H1 (cell line): ENCODE measurements around the gene FKBP1A. TPM values are rescaled to one million over a fixed set of nuclear protein-coding genes. Genes with fewer than 3 reads are reported as not detected.

Experiments used
- CTCF ChIA-PET: fragments of 300-600 bp; sonication (Branson Sonifier 250); formaldehyde crosslinking; loops from one replicate; lab custom pipeline; 2021; ENCODE audit not compliant: partially characterized antibody; lab: Charles Lee
- POLR2A ChIA-PET: fragments of 300-600 bp; sonication (Branson Sonifier 250); formaldehyde crosslinking; loops from one replicate; lab custom pipeline; 2021; ENCODE audit warnings: inconsistent platforms; ENCODE audit not compliant: partially characterized antibody; lab: Charles Lee
- DNase-seq, 2 experiments: peaks; one replicate each; pipeline versions ENCODE4 v3.0.0 to v3.0.0-alpha.2; 2010 to 2022; ENCODE audit warnings: low spot score in 2 of 2, low read depth in 1 of 2, mixed read lengths in 1 of 2
- FAIRE-seq: peaks from 2 replicates; lab custom pipeline; 2011; peaks lifted over from hg19 to GRCh38; lab: Jason Lieb, UNC
- H2AFZ ChIP-seq: 2 replicates; pipeline ENCODE4 v1.8.1; 2012; ENCODE audit warnings: low read length, inconsistent platforms
- H2AK5ac ChIP-seq: 2 replicates; pipeline ENCODE4 v1.6.1; 2013; ENCODE audit warnings: low read depth, low read length
- H2BK120ac ChIP-seq: replicated peaks from 2 replicates; pipeline ENCODE3; 2013; ENCODE audit warnings: low read depth, low read length, inconsistent platforms
- H2BK12ac ChIP-seq: 2 replicates; pipeline ENCODE4 v1.6.1; 2013; ENCODE audit warnings: low read depth, low read length
- H2BK15ac ChIP-seq: 2 replicates; pipeline ENCODE4 v1.6.1; 2013; ENCODE audit warnings: low read length
- H2BK20ac ChIP-seq: 2 replicates; pipeline ENCODE4 v1.6.1; 2013; ENCODE audit warnings: low read length
- H2BK5ac ChIP-seq: 2 replicates; pipeline ENCODE4 v1.6.1; 2013; ENCODE audit warnings: low read depth, low read length
- H3K14ac ChIP-seq: 2 replicates; pipeline ENCODE4 v1.6.1; 2013; ENCODE audit warnings: inconsistent platforms; ENCODE audit not compliant: insufficient read length
- H3K18ac ChIP-seq: 2 replicates; pipeline ENCODE4 v1.6.1; 2013; ENCODE audit warnings: low read length; ENCODE audit errors: extremely low read depth
- H3K23ac ChIP-seq: 2 replicates; pipeline ENCODE4 v1.6.1; 2013; ENCODE audit warnings: inconsistent platforms; ENCODE audit not compliant: insufficient read length
- H3K23me2 ChIP-seq: 2 replicates; pipeline ENCODE4 v1.6.1; 2013; ENCODE audit warnings: low read depth, low read length
- H3K27ac ChIP-seq: 2 replicates; pipeline ENCODE4 v1.6.1; 2011; ENCODE audit warnings: low read depth, low read length, inconsistent platforms
- H3K27me3 ChIP-seq, 4 experiments: replicated peaks in 1 of 4; 1 replicate in 1 of 4; 2 replicates in 3 of 4; pipeline versions ENCODE4 v1.6.1 to v1.8.1; 2011 to 2013; ENCODE audit warnings: low read length in 3 of 4, mild to moderate bottlenecking in 3 of 4, inconsistent platforms in 2 of 4, mixed read lengths in 2 of 4, moderate library complexity in 1 of 4; ENCODE audit not compliant: control insufficient read depth in 3 of 4, insufficient read depth in 3 of 4; ENCODE audit errors: extremely low read depth in 1 of 4
- H3K36me3 ChIP-seq, 4 experiments: 2 replicates each; pipeline versions ENCODE4 v1.6.1 to v1.8.1; 2011 to 2013; ENCODE audit warnings: mild to moderate bottlenecking in 4 of 4, low read length in 3 of 4, moderate library complexity in 2 of 4, control low read depth in 1 of 4, inconsistent platforms in 1 of 4; ENCODE audit not compliant: insufficient read depth in 4 of 4, control insufficient read depth in 2 of 4
- H3K4ac ChIP-seq: replicated peaks from 2 replicates; pipeline ENCODE3; 2013; ENCODE audit warnings: low read length, low read depth, mixed read lengths, inconsistent platforms; ENCODE audit not compliant: insufficient read length
- H3K4me1 ChIP-seq, 4 experiments: replicated peaks in 1 of 4; 1 replicate in 1 of 4; 2 replicates in 3 of 4; pipeline versions ENCODE4 v1.6.1 to v1.8.1; 2011 to 2013; ENCODE audit warnings: low read length in 3 of 4, inconsistent platforms in 2 of 4, mixed read lengths in 1 of 4; ENCODE audit not compliant: insufficient read depth in 4 of 4, control insufficient read depth in 3 of 4
- H3K4me2 ChIP-seq, 2 experiments: 2 replicates each; pipeline versions ENCODE4 v1.6.1 to v1.8.1; 2011 to 2013; ENCODE audit warnings: low read depth in 2 of 2, low read length in 2 of 2, control low read depth in 1 of 2, inconsistent platforms in 1 of 2, mild to moderate bottlenecking in 1 of 2; ENCODE audit not compliant: insufficient read depth in 1 of 2
- H3K4me3 ChIP-seq, 4 experiments: fragments of 200-600, 300-600 bp in 1 of 4; sonication (generic), shearing (Covaris generic), sonication (Bioruptor Twin) in 1 of 4; 2 replicates each; pipeline versions ENCODE4 v1.5.1 to v1.8.1; 2011 to 2016; ENCODE audit warnings: low read length in 4 of 4, low read depth in 3 of 4, control low read depth in 2 of 4, inconsistent platforms in 2 of 4, mild to moderate bottlenecking in 2 of 4, mixed read lengths in 1 of 4, moderate library complexity in 1 of 4; ENCODE audit not compliant: insufficient read depth in 2 of 4; ENCODE audit errors: extremely low read depth in 1 of 4
- H3K56ac ChIP-seq: replicated peaks from 2 replicates; pipeline ENCODE3; 2013; ENCODE audit warnings: low read depth, mild to moderate bottlenecking, mixed read lengths, low read length, inconsistent platforms; ENCODE audit not compliant: insufficient read length
- H3K79me1 ChIP-seq: 2 replicates; pipeline ENCODE4 v1.6.1; 2013; ENCODE audit warnings: low read depth, low read length, control low read depth
- H3K79me2 ChIP-seq, 2 experiments: 2 replicates each; pipeline versions ENCODE4 v1.6.1 to v1.8.1; 2012 to 2013; ENCODE audit warnings: low read length in 2 of 2, mild to moderate bottlenecking in 2 of 2, inconsistent platforms in 1 of 2; ENCODE audit not compliant: insufficient read depth in 2 of 2, control insufficient read depth in 1 of 2
- H3K9ac ChIP-seq, 4 experiments: replicated peaks in 1 of 4; 1 replicate in 1 of 4; 2 replicates in 3 of 4; pipeline versions ENCODE4 v1.6.1 to v1.8.1; 2011 to 2013; ENCODE audit warnings: low read depth in 3 of 4, low read length in 3 of 4, control low read depth in 2 of 4, mild to moderate bottlenecking in 2 of 4, moderate library complexity in 2 of 4, inconsistent platforms in 1 of 4; ENCODE audit errors: extremely low read depth in 1 of 4
- H3K9me3 ChIP-seq, 2 experiments: 2 replicates each; pipeline versions ENCODE4 v1.6.1 to v1.8.1; 2012 to 2013; ENCODE audit warnings: mild to moderate bottlenecking in 2 of 2, moderate library complexity in 2 of 2, control low read depth in 1 of 2, inconsistent platforms in 1 of 2, low read depth in 1 of 2, low read length in 1 of 2, mixed read lengths in 1 of 2; ENCODE audit not compliant: insufficient read depth in 2 of 2
- H4K20me1 ChIP-seq, 2 experiments: replicated peaks in 1 of 2; 2 replicates each; pipeline versions ENCODE3 to v1.8.1; 2011 to 2013; ENCODE audit warnings: inconsistent platforms in 2 of 2, low read length in 2 of 2, mild to moderate bottlenecking in 1 of 2; ENCODE audit not compliant: insufficient read depth in 2 of 2, control insufficient read depth in 1 of 2
- H4K5ac ChIP-seq: 2 replicates; pipeline ENCODE4 v1.6.1; 2013; ENCODE audit warnings: low read length, low read depth, mixed read lengths, inconsistent platforms; ENCODE audit not compliant: insufficient read length
- H4K8ac ChIP-seq: 2 replicates; pipeline ENCODE4 v1.8.0; 2013; ENCODE audit warnings: mild to moderate bottlenecking, moderate library complexity, low read length, inconsistent platforms; ENCODE audit not compliant: insufficient read depth; ENCODE audit errors: extremely low read depth
- H4K91ac ChIP-seq: replicated peaks from 2 replicates; pipeline ENCODE3; 2013; ENCODE audit warnings: low read length, mixed read lengths, inconsistent platforms; ENCODE audit not compliant: insufficient read length
- BCL11A ChIP-seq, 2 experiments: IDR thresholded peaks; one replicate each; pipeline ENCODE4 v1.6.1; 2011; ENCODE audit warnings: low read depth in 2 of 2, low read length in 2 of 2, mild to moderate bottlenecking in 2 of 2
- BRCA1 ChIP-seq: IDR thresholded peaks from 2 replicates; pipeline ENCODE4 v1.6.1; 2012; ENCODE audit warnings: low read depth, low read length, improper control_type of control experiment
- EGR1 ChIP-seq: IDR thresholded peaks from 2 replicates; pipeline ENCODE4 v1.6.1; 2011; ENCODE audit warnings: low read depth, low read length, borderline replicate concordance
- EZH2 ChIP-seq: fragments of 200-600 bp; sonication (generic); IDR thresholded peaks from 2 replicates; pipeline ENCODE4 v1.7.1; 2012; ENCODE audit warnings: low read depth, mild to moderate bottlenecking, moderate library complexity, low read length, inconsistent platforms; ENCODE audit not compliant: severe bottlenecking
- HDAC2 ChIP-seq, 2 experiments: fragments of 300-600 bp in 1 of 2; sonication (generic) in 1 of 2; IDR thresholded peaks; 2 replicates each; pipeline ENCODE4 v1.6.1; 2011 to 2012; ENCODE audit warnings: low read depth in 2 of 2, low read length in 2 of 2, mild to moderate bottlenecking in 2 of 2, moderate library complexity in 2 of 2, borderline replicate concordance in 1 of 2, inconsistent platforms in 1 of 2
- MAFK ChIP-seq: IDR thresholded peaks from 2 replicates; pipeline ENCODE4 v1.6.1; 2012; ENCODE audit warnings: low read depth, mild to moderate bottlenecking, improper control_type of control experiment, low read length
- RFX5 ChIP-seq: IDR thresholded peaks from 2 replicates; pipeline ENCODE4 v1.6.1; 2011; ENCODE audit warnings: low read depth, low read length, improper control_type of control experiment, borderline replicate concordance
- SIRT6 ChIP-seq: IDR thresholded peaks from one replicate; pipeline ENCODE4 v1.7.1; 2012; ENCODE audit warnings: low read length, inconsistent platforms
- SRF ChIP-seq: IDR thresholded peaks from 2 replicates; pipeline ENCODE4 v1.6.1; 2011; ENCODE audit warnings: mild to moderate bottlenecking, low read depth, low read length, moderate library complexity
- SUZ12 ChIP-seq: fragments of 200-600 bp; sonication (generic); IDR thresholded peaks from 2 replicates; pipeline ENCODE4 v1.6.1; 2012; ENCODE audit warnings: mild to moderate bottlenecking, inconsistent platforms, low read length, moderate library complexity, mixed read lengths
- polyA plus RNA-seq, 7 experiments: library from polyadenylated mRNA; depleted of rRNA in 3 of 7; stranded (reverse) in 5 of 7; unstranded in 2 of 7; fragments of >200 nt in 5 of 7; fragments of 200-250 nt in 2 of 7; gene quantifications; 1 replicate in 5 of 7; 2 replicates in 1 of 7; 4 replicates in 1 of 7; pipeline versions ENCODE4 v1.2.1 to v1.2.3, GENCODE V29; 2011 to 2013; ENCODE audit warnings: missing spikeins in 2 of 7, mixed read lengths in 2 of 7
- total RNA-seq: library from RNA; stranded (reverse); fragmentation: NEBNext Ultra II Directional; extraction: Animal tissue kit (Norgen Biotek cat#: 25700); gene quantifications from 2 replicates; pipeline ENCODE4 v1.2.1, GENCODE V29; 2021
- TF ChIP-seq, protein P1 (sequence below): IDR thresholded peaks from 2 replicates; pipeline ENCODE4 v1.6.1; 2012; ENCODE audit warnings: low read length, inconsistent platforms
- TF ChIP-seq, protein P2 (sequence below): IDR thresholded peaks from 2 replicates; pipeline ENCODE4 v1.6.1; 2011; ENCODE audit warnings: low read length, improper control_type of control experiment

The FKBP1A gene
- total and polyA plus RNA-seq, 2 of the 8 experiments (the other 6 are each of a cell fraction or from before 2014, with no cell fraction given): 250 to 685 TPM

DNA sequence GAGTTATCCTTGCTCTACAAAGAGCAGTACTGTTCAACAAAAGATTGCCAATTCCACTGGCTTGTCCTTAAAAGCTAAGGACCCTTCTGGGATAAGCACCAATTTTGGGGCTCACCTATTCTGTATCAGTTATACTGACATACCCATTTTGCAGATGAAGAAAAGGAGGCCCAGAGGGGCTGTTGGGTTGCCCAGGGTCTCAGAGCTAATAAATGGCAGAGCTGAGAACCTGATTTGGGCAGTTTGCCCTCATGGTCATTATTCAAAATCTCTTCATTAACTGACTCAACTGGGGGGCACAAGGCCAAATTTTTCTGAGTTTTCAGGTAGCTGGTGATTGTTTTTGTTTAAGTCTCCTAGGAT, 42.5 kb upstream of the FKBP1A start:
- no peak overlapping the region for H3K56ac ChIP-seq
- H3K18ac ChIP-seq: no peak overlapping the region
- H3K79me2 ChIP-seq: no peaks in the 10 kb centered on the region
- no peak overlapping the region for H3K27ac ChIP-seq
- FAIRE-seq: no peak
- no peaks in the 10 kb centered on the region; a peak in 1 of 7 replicates for H3K4me1 ChIP-seq
- H2AFZ ChIP-seq: no peak overlapping the region
- ChIA-PET POLR2A (interaction anchor here (0.6 to 2.8 kb wide), 2 partner anchors 8 to 29 kb away, joined by 3 to 13 read pairs; no protein-coding TSS in a partner anchor), CTCF (interaction anchor here (0.6 to 8.4 kb wide), 13 partner anchors 11 to 329 kb away, joined by 3 to 139 read pairs (median 5); partner anchors contain the start of gene NSFL1C)
- no peak overlapping the region for H2AK5ac ChIP-seq
- no peak overlapping the region for H4K5ac ChIP-seq
- no peaks in the 10 kb centered on the region for H3K79me1 ChIP-seq
- H2BK20ac ChIP-seq: no peak overlapping the region
- no peaks in the 10 kb centered on the region for H4K20me1 ChIP-seq
- H3K14ac ChIP-seq: no peak overlapping the region
- no peak overlapping the region for H3K4me2 ChIP-seq
- H3K23me2 ChIP-seq: no peaks in the 10 kb centered on the region
- H4K91ac ChIP-seq: no peak overlapping the region
- no peak overlapping the region for H2BK5ac ChIP-seq
- no peak overlapping the region for H3K9ac ChIP-seq
- H3K23ac ChIP-seq: no peak overlapping the region
- H3K27me3 ChIP-seq: no peaks in the 10 kb centered on the region
- H4K8ac ChIP-seq: no peak overlapping the region
- H2BK12ac ChIP-seq: no peak overlapping the region
- no peak overlapping the region for H3K4me3 ChIP-seq
- no peak overlapping the region for H3K4ac ChIP-seq
- no peak for DNase-seq
- H2BK15ac ChIP-seq: no peak overlapping the region
- H3K36me3 ChIP-seq: peaks cover 0 to 16% (median 0%) of the 10 kb centered on the region in 4 experiments; a peak in 2 of 8 replicates
- H3K9me3 ChIP-seq: peaks cover 15 to 27% of the 10 kb centered on the region in 2 experiments
- no peak overlapping the region for H2BK120ac ChIP-seq
- TF ChIP-seq MAFK: no peak
- TF ChIP-seq SRF: no peak
- TF ChIP-seq RFX5: no peak
- no peak for TF ChIP-seq BCL11A (IDR thresholded peaks at IDR 0.05; ENCODE audit: low read depth in 2 of 2, low read length in 2 of 2)
- TF ChIP-seq, protein P1, sequence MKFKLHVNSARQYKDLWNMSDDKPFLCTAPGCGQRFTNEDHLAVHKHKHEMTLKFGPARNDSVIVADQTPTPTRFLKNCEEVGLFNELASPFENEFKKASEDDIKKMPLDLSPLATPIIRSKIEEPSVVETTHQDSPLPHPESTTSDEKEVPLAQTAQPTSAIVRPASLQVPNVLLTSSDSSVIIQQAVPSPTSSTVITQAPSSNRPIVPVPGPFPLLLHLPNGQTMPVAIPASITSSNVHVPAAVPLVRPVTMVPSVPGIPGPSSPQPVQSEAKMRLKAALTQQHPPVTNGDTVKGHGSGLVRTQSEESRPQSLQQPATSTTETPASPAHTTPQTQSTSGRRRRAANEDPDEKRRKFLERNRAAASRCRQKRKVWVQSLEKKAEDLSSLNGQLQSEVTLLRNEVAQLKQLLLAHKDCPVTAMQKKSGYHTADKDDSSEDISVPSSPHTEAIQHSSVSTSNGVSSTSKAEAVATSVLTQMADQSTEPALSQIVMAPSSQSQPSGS: no peak
- TF ChIP-seq SIRT6: no peak
- no peak for TF ChIP-seq EZH2
- TF ChIP-seq HDAC2 (IDR thresholded peaks at IDR 0.05; ENCODE audit: borderline replicate concordance in 1 of 2, low read depth in 2 of 2, low read length in 2 of 2): no peak
- no peak for TF ChIP-seq SUZ12
- no peak for TF ChIP-seq BRCA1
- no peak for TF ChIP-seq EGR1
- TF ChIP-seq, protein P2, sequence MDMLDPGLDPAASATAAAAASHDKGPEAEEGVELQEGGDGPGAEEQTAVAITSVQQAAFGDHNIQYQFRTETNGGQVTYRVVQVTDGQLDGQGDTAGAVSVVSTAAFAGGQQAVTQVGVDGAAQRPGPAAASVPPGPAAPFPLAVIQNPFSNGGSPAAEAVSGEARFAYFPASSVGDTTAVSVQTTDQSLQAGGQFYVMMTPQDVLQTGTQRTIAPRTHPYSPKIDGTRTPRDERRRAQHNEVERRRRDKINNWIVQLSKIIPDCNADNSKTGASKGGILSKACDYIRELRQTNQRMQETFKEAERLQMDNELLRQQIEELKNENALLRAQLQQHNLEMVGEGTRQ: no peak
